OCI-LY3 (cell line): ENCODE measurements around the gene CEACAM5.

Experiments
- H2AFZ ChIP-seq: fragments of 200-600, 300-600 bp; shearing (Covaris generic); 2 replicates; pipeline ENCODE4 v1.6.0; 2014; ENCODE audit warnings: antibody characterized with exemption, low read depth, low read length
- H3K27ac ChIP-seq: fragments of 200-600, 300-600 bp; sonication (generic); 2 replicates; pipeline ENCODE4 v1.5.1; 2014; ENCODE audit warnings: mild to moderate bottlenecking, low read length, moderate library complexity, mixed read lengths
- H3K27me3 ChIP-seq: fragments of 200-600, 300-600 bp; sonication (generic); 2 replicates; pipeline ENCODE4 v1.6.1; 2014; ENCODE audit warnings: low read depth, low read length, mixed read lengths
- H3K36me3 ChIP-seq: fragments of 200-600, 300-600 bp; sonication (generic); replicated peaks from 2 replicates; pipeline ENCODE3; 2014; ENCODE audit warnings: low read depth, low read length, mixed read lengths
- H3K4me1 ChIP-seq: fragments of 300-600, 200-600 bp; sonication (generic); 2 replicates; pipeline ENCODE4 v1.6.1; 2014; ENCODE audit warnings: low read length, mixed read lengths
- H3K4me2 ChIP-seq: fragments of 200-600, 300-600 bp; sonication (generic); 2 replicates; pipeline ENCODE4 v1.6.1; 2014; ENCODE audit warnings: low read length, mixed read lengths
- H3K4me3 ChIP-seq: fragments of 300-600, 200-600 bp; sonication (generic); 2 replicates; pipeline ENCODE4 v1.5.1; 2014; ENCODE audit warnings: antibody characterized with exemption, mild to moderate bottlenecking, low read length, moderate library complexity
- H3K79me2 ChIP-seq: fragments of 300-600, 200-600 bp; shearing (Covaris generic); 2 replicates; pipeline ENCODE4 v1.6.1; 2014; ENCODE audit warnings: mild to moderate bottlenecking, low read length, mixed read lengths
- H3K9ac ChIP-seq: fragments of 300-600, 200-600 bp; shearing (Covaris generic); 2 replicates; pipeline ENCODE4 v1.6.0; 2014; ENCODE audit warnings: mild to moderate bottlenecking, low read length, moderate library complexity
- H3K9me3 ChIP-seq: fragments of 200-600, 300-600 bp; shearing (Covaris generic); 2 replicates; pipeline ENCODE4 v1.6.1; 2014; ENCODE audit warnings: low read length, mixed read lengths; ENCODE audit not compliant: insufficient read depth
- H4K20me1 ChIP-seq: fragments of 200-600, 300-600 bp; sonication (generic); 2 replicates; pipeline ENCODE4 v1.6.1; 2016; ENCODE audit warnings: low read length, mixed read lengths; ENCODE audit not compliant: insufficient read depth
- CTCF ChIP-seq: fragments of 200-600, 300-600 bp; sonication (generic); IDR thresholded peaks from 2 replicates; pipeline ENCODE4 v1.5.1; 2014; ENCODE audit warnings: antibody characterized with exemption, low read length, low read depth
- EZH2phosphoT487 ChIP-seq: fragments of 200-600 bp; shearing (Covaris generic); IDR thresholded peaks from 2 replicates; pipeline ENCODE4 v1.6.1; 2018; ENCODE audit warnings: antibody characterized with exemption, mixed run types, low read depth

The CEACAM5 gene

DNA sequence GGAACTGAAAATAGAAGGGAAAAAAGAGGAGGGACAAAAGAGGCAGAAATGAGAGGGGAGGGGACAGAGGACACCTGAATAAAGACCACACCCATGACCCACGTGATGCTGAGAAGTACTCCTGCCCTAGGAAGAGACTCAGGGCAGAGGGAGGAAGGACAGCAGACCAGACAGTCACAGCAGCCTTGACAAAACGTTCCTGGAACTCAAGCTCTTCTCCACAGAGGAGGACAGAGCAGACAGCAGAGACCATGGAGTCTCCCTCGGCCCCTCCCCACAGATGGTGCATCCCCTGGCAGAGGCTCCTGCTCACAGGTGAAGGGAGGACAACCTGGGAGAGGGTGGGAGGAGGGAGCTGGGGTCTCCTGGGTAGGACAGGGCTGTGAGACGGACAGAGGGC, at the start of gene CEACAM5:
Gene CEACAM5 (plus strand): TSS at position 146 of the 400 bp plus-strand sequence. CDS start 106 bp downstream, at position 252.
- H3K27me3 ChIP-seq: peaks cover 55% of the 10 kb centered on the region
- no peak within 1 kb of the TSS for H3K9ac ChIP-seq
- TF ChIP-seq CTCF (no peak), EZH2phosphoT487 (no peak)
- H3K27ac ChIP-seq: no peak within 1 kb of the TSS
- H3K79me2 ChIP-seq: no peaks in the 10 kb centered on the region
- H4K20me1 ChIP-seq: no peaks in the 10 kb centered on the region
- no peak within 1 kb of the TSS for H2AFZ ChIP-seq
- H3K4me2 ChIP-seq: no peak within 1 kb of the TSS
- no peaks in the 10 kb centered on the region for H3K9me3 ChIP-seq
- no peaks in the 10 kb centered on the region for H3K36me3 ChIP-seq
- H3K4me1 ChIP-seq: no peaks in the 10 kb centered on the region
- H3K4me3 ChIP-seq: no peak within 1 kb of the TSS

DNA sequence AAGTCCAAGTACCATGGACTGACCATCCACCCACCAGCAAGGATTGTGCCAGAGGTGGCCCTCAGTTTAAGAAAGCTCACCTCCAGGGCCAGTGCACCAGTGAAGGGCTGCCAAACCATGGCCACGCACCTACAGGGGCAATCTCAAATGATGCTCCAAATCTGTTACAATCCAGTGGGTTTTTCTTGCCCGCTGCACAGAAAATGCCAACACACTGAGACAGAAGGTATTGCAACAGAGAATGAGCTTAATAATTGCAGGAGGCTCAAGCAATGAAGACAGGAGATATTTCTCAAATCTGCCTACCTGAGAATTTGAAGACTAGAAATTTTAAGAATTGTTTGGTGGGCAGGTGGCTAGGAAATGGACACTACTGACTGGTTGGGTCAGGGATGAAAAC, 42.4 kb upstream of the CEACAM5 start:
- no peak for TF ChIP-seq EZH2phosphoT487
- no peak for TF ChIP-seq CTCF
- Histone ChIP-seq H3K79me2 (no peaks in the 10 kb centered on the region), H3K4me1 (no peaks in the 10 kb centered on the region), H4K20me1 (no peaks in the 10 kb centered on the region), H2AFZ (no peak overlapping the region), H3K9me3 (peaks cover 26% of the 10 kb centered on the region), H3K36me3 (no peaks in the 10 kb centered on the region), H3K4me3 (no peak overlapping the region), H3K27ac (no peak overlapping the region), H3K9ac (no peak overlapping the region), H3K4me2 (no peak overlapping the region), H3K27me3 (peaks cover 35% of the 10 kb centered on the region)

DNA sequence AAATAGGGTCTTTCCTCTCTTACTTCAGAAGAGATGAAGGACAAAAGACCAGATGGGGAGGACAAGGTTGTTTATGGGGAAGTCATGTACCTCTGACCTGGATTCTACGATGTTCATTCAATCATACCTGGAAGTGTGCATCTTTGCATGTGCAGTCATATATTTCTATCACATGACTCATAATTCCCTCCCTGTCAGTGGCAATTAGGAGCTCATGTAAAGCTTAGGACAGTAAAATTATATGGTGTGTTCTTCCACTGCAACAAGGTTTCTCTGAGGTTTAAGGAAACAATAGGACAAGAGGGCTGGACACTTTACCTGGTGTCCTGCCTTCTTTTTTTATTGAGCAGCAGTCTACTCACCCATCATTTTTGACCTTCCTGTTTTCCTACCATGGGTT, 40.1 kb upstream of the CEACAM5 start:
- Histone ChIP-seq H3K9me3 (peaks cover 26% of the 10 kb centered on the region), H2AFZ (no peak overlapping the region), H3K9ac (no peak overlapping the region), H3K4me3 (no peak overlapping the region), H3K4me1 (no peaks in the 10 kb centered on the region), H3K4me2 (no peak overlapping the region), H4K20me1 (no peaks in the 10 kb centered on the region), H3K79me2 (no peaks in the 10 kb centered on the region), H3K27ac (no peak overlapping the region), H3K27me3 (peaks cover 48% of the 10 kb centered on the region), H3K36me3 (no peaks in the 10 kb centered on the region)
- TF ChIP-seq CTCF: no peak
- no peak for TF ChIP-seq EZH2phosphoT487

GRCh38 chr19:41670755-41671154, 37.7 kb upstream of the CEACAM5 start:
- Histone ChIP-seq H2AFZ (no peak overlapping the region), H3K27ac (no peak overlapping the region), H3K79me2 (no peaks in the 10 kb centered on the region), H3K4me2 (no peak overlapping the region), H3K4me1 (no peaks in the 10 kb centered on the region), H3K9ac (no peak overlapping the region), H3K36me3 (no peaks in the 10 kb centered on the region), H3K9me3 (peaks cover 16% of the 10 kb centered on the region), H3K4me3 (no peak overlapping the region), H3K27me3 (peaks cover 69% of the 10 kb centered on the region), H4K20me1 (no peaks in the 10 kb centered on the region)
- TF ChIP-seq EZH2phosphoT487 (no peak), CTCF (no peak)
